Hippocampal formation (tissue), 2 donors: Measurements from ENCODE around the gene LILRA2.
"Not testable (repeated sequence)": the region's sequence is repeated elsewhere in the genome, so short reads cannot be mapped to it uniquely, and the experiment has no call there.

ENCODE experiments used
- DNase-seq, 2 donors: peaks; one replicate each; lab custom pipeline; 2025; lab: John Stamatoyannopoulos, UW

The LILRA2 gene

GRCh38 chr19:54571715-54572615 is 1.6 kb upstream of the LILRA2 start:
- DNase-seq: not testable (repeated sequence)

- DNase-seq: peak in 1 of 2 donors; percentile 20
Observed at GRCh38 chr19:54572696-54573311, 786 bp upstream of the LILRA2 start.

DNA sequence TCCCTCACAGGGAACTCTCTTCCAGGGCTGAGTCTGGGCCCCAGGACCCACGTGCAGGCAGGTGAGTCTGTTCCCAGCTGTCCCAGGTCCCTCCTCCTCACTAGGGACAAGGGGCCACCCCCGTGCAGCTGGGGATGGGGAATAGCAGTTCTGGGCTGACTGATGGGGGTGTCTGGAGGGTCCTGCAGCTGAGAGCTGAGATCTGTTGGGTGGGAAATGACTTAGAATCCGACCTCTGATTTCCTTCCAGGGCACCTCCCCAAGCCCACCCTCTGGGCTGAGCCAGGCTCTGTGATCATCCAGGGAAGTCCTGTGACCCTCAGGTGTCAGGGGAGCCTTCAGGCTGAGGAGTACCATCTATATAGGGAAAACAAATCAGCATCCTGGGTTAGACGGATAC is 461 bp downstream of the LILRA2 start:
- DNase-seq: no peak

DNA sequence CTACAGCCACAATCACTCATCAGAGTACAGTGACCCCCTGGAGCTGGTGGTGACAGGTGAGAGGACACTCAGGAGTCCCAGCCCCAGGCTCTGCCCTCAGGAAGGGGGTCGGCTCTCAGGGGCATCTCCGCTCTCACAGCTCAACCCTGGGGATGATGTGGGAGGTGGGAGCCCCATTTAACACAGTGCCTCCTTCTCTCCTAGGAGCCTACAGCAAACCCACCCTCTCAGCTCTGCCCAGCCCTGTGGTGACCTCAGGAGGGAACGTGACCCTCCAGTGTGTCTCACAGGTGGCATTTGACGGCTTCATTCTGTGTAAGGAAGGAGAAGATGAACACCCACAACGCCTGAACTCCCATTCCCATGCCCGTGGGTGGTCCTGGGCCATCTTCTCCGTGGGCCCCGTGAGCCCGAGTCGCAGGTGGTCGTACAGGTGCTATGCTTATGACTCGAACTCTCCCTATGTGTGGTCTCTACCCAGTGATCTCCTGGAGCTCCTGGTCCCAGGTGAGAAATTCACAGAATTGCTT is 1.0 kb downstream of the LILRA2 start:
- no peak for DNase-seq

DNA sequence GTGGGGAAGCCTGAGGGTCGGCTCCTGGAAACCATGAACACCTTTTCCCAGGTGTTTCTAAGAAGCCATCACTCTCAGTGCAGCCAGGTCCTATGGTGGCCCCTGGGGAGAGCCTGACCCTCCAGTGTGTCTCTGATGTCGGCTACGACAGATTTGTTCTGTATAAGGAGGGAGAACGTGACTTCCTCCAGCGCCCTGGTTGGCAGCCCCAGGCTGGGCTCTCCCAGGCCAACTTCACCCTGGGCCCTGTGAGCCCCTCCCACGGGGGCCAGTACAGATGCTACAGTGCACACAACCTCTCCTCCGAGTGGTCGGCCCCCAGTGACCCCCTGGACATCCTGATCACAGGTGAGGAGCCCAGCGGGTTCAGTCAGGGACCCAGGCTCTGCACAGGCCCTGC is 1.6 kb downstream of the LILRA2 start:
- not testable (repeated sequence) for DNase-seq

- DNase-seq: no peak
Observed at GRCh38 chr19:54576411-54576976, 2.9 kb downstream of the LILRA2 start.

DNA sequence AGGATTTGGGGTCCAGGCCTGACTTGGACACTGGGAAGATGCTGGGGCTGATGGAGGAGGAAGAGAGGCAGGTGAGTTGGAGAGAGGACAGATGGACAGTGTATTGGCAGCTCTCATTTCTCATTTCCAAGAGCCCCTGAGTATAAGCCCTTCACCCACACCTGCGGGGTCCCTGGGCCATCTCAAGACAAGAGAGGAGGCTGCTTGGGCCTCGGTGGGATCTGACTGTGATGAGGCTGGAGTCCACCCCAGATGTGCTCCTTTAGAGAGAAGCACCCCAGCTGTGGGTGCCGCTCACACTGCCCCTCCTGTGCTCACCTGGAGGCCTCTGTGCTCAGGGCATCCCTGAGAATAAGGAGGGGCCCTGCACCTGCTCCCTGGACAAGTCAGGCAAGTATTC is 3.7 kb downstream of the LILRA2 start:
- no peak for DNase-seq

- DNase-seq: not testable (repeated sequence)
Observed at GRCh38 chr19:54578268-54578667, 4.7 kb downstream of the LILRA2 start.

DNA sequence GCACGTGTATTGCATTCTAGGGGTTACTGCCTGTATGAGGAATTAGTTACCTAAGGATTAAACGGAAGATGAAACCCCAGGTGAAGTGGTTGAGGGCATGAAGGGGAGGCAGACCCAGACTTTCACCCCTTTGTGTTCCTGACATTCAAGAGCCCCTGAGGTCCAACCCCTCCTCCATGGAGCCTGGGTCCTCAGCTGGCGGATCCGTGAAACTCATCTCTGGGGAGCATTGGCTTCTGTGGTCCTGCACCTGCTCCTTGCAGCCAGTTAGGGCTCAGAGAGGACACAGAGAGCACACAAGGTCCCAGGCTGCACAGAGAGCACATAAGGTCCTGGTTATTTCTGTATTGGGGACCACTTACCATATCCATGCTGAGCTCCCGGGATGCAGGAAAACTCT is 12.8 kb downstream of the LILRA2 start:
- no peak for DNase-seq

- no peak for DNase-seq
Observed at GRCh38 chr19:54587026-54587425, 13.4 kb downstream of the LILRA2 start.

DNA sequence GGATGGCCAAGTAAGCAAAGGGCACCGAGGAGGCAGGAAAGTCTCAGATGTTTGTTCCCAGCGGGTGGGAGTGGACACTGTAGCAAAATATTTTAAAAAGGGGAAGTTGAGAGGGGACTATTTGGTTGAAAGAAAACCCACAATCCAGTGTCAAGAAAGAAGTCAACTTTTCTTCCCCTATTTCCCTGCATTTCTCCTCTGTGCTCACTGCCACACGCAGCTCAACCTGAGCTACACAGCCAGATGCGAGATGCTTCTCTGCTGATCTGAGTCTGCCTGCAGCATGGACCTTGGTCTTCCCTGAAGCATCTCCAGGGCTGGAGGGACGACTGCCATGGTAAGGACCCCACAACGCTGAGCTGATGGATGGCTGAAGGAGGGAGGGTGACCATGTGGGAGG is 19.9 kb downstream of the LILRA2 start, which contains the start of gene LILRA1:
Gene LILRA1 (plus strand): TSS at position 188 of the 400 bp plus-strand sequence. CDS start 613 bp downstream, outside the sequence.
- not testable (repeated sequence) for DNase-seq

DNA sequence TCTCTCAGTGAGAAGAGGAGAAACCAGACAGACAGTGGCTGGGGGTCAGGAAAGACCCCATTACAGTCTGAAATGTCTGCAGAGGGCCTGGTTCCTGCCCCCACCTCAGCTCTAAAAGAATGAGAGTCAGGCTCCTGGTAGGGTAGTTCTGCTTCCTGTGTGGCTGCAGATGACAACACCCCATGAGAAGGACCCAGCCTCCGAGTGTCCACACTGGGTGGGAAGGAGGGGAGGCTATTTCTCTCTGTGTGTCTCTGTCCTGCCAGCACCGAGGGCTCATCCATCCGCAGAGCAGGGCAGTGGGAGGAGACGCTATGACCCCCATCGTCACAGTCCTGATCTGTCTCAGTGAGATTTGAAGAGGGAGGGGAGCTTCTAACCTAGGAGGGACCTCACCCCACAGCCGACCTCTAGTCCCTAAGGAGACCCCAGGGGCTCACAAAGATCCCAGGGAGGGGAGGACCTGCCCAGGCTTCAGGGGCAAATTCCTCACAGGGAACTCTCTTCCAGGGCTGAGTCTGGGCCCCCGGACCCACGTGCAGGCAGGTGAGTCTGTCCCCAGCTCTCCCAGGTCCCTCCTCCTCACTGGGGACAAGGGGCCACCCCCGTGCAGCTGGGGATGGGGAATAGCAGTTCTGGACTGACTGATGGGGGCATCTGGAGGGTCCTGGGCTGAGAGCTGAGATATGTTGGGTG is 20.5 kb downstream of the LILRA2 start:
- not testable (repeated sequence) for DNase-seq

GRCh38 chr19:54594737-54595136 is 21.1 kb downstream of the LILRA2 start:
- no peak for DNase-seq

- DNase-seq: not testable (repeated sequence)
Observed at GRCh38 chr19:54595680-54596436, 22.3 kb downstream of the LILRA2 start.

- DNase-seq: no peak
Observed at GRCh38 chr19:54600212-54600611, 26.6 kb downstream of the LILRA2 start.

- DNase-seq: no peak
Observed at GRCh38 chr19:54606230-54606629, 32.6 kb downstream of the LILRA2 start.

DNA sequence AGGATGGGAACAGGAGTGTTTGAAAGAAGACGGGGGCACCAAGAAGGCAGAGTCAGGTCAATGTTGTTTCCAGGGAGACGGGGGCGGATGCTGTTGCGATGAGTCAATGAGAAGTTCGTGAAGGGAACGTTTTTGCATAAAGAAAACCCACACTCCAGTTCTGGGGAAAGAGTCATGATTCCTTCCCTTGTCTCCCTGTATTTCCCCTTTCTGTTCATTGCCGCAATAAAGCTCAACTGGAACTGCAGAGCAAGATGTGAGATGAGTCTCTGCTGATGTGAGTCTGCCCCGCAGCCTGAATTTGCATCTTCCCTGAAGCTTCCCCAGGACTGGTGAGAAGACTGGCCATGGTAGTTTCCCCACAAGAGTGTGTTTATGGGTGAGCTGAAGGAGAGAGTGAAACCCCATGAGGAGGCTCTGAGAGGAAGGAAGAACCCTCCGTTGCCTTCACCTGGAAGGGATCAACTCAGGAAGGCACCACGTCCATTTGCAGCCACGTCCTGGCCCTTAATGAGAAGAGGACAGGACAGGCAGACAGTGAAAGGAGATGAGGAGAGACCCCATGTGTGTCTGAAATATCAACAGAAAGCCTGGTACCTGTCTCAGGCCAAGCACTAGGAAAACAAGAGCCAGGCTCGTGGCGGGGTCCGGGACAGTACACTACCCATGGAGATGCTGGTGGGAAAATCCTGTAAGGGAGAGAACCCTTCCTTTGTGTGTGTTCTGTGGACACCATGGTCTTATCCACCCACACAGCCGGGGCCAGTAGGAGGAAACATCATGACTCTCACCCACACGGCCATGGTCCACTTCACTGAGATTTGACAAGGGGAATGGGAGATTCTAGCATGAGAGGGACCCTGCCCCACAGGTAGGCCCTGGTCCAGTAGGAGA is 33.5 kb downstream of the LILRA2 start:
- DNase-seq: no peak

- DNase-seq: no peak
Observed at GRCh38 chr19:54607785-54608150, 34.2 kb downstream of the LILRA2 start.

DNA sequence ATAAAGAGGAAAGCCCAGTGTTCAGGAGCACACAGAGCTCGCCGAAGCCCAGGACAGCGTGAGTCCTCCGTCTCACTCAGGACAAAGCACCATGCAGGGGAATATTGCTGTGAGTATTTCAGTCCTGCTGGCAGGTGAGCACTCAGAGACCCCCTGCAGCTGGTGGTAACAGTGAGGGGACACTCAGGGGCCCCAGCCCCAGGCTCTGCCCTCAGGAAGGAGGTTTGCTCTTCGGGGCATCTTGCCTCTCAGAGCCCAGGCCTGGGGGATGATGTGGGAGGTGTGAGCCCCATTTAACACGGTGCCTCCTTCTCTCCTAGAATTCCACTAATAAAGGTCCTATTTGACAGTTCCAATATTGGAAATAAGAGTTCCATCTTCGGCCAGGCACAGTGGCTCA is 34.6 kb downstream of the LILRA2 start:
- DNase-seq: no peak

GRCh38 chr19:54608792-54609191 is 35.2 kb downstream of the LILRA2 start:
- DNase-seq: no peak
